GM12873 (cell line): Measurements from ENCODE around the gene RBM20.

Experiments used
- CTCF ChIP-seq: IDR thresholded peaks from 2 replicates; pipeline ENCODE4 v1.5.1; 2012; ENCODE audit warnings: low read depth, mild to moderate bottlenecking, moderate library complexity, low read length, control low read depth; ENCODE audit not compliant: insufficient read depth; ENCODE audit errors: missing control alignments

Gene RBM20

GRCh38 chr10:110863956-110864355 lies 219.8 kb downstream of the RBM20 start:
- no peak for TF ChIP-seq CTCF

DNA sequence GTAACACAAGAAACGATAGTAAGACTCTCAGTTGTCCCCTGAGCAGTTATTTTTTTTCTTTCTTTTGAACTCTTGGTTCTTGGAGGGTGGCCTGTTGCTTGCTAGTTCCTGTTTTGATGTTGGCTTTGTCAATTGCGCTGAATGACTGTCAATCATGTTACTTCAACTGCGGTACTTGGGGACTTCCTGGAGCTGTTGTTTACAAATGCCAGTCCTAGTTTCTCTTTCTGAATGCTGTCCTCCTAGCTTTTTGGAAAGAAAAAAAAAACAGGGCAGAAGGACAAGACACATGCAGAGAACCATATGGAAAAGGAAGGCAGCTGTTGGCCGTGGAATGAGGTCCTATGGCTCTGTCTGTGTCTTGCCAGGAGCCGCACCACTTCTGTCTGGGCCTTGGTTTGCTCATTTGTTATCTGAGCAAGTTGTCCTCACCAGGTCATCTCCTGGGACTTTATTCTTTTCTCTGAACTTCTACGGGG lies 220.6 kb downstream of the RBM20 start:
- no peak for TF ChIP-seq CTCF

DNA sequence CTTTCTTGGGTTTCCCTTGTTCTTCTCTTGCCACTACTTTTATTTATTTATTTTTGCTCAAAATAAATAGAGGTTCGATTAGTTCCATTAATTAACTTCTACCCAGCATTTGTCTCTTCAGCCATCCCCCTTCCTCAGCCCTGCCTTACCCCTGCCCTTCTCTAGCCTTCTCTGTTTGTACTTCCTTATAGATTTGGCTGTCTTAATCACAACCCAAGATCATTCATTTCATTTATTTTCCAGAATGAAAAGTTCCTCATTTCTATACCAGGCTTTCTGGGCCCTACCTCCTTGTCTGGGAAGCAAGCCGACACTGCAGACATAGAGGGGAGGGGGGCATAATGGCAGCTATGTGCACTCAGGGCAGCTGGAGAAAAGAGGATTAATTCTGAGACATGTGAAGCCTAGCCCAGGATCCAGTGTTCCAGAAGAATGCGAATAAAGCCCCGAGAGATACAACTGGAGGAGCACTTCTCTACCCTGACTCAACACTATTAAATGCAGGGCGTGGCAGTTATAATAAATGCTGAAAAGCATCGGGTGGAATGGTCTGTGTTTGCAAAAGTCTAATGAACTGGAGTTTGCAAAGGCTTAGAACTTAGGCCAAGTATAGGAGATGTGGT lies 221.2 kb downstream of the RBM20 start:
- TF ChIP-seq CTCF = no peak

- TF ChIP-seq CTCF = no peak
Measured at GRCh38 chr10:110865809-110866482, 221.8 kb downstream of the RBM20 start.

DNA sequence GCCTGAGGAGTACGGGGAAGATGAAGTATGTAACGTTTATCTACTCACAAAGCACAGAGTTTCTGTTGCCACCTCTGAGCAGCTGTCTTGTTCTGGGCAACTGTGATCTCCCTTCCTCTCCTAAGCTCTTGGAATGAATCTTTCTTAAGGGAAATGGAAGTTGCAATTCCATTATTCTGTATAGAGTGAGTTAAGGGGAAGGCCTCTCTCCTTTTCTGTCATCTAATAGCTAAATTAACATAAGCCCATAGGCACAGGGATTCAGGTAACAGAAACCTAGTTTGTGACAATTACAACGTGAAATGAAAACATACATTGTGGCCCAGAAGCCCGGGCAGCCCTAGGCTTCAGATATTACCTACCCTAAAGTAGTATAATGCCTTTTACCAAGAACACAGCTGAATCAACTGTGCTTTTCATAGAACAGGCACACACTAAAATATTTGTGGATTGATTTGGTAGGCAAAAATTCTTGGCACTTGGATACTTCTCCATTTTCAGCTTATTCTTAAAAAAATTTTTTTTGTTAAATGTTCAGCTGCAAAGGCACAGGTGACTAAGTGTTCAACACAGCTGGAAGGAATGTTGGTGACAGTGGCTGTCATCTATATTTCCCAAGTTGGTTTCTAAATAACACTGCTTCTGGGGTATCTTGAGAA lies 223.8 kb downstream of the RBM20 start:
- TF ChIP-seq CTCF = no peak

DNA sequence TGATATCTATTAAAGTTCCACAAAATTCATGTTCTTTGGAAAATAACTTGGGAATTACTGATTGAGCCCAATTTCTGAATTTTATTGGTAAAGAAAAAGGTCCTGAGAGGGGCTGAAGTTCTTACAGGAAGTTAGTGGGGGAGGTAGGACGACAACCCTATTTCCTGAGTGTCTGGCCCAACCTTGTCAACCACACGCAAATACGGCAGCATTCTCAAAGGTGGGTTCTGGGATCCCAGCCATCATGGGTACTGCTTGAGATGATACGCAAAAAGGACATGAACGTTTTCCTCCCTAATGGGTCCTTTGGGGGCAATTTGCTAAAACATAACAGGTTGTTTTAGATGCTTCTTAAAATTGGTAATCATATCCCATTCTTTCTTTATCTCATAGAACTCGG lies 224.8 kb downstream of the RBM20 start:
- no peak for TF ChIP-seq CTCF

- no peak for TF ChIP-seq CTCF
Measured at GRCh38 chr10:110870823-110871297, 226.7 kb downstream of the RBM20 start.
